Measurements from ENCODE around the gene IL1RAPL2.

- TF ChIP-seq EZH2 (IDR thresholded peaks at IDR 0.05): no peak
- TF ChIP-seq POLR2AphosphoS5 (IDR thresholded peaks at IDR 0.05; ENCODE audit: borderline replicate concordance, low read depth, low read length): no peak
- TF ChIP-seq FOXP2 (optimal IDR thresholded peaks at IDR 0.05; ENCODE audit: control extremely low read depth, extremely low read length, insufficient read depth): no peak
These were observed 402.2 kb downstream of the IL1RAPL2 start for GRCh38 chrX:104968241-104968640.
